T-helper 1 cell treated with Interleukin-12 subunit alpha and Interleukin-12 subunit beta and Interleukin-4 antibody, amounts not matched to agents 30 ng/mL and 1 ng/mL, for 36 hours (primary cell): ENCODE data around the gene UGT1A6. TPM values are rescaled to one million over a fixed set of nuclear protein-coding genes. Genes with fewer than 3 reads are reported as not detected.
"Not testable (repeated sequence)": the region's sequence is repeated elsewhere in the genome, so short reads cannot be mapped to it uniquely, and the experiment has no call there.

Experiments
- intact Hi-C: fragments of 100-400 bp; cut with micrococcal nuclease; formaldehyde crosslinking; loops from one replicate; pipeline ENCODE4 v1.15.1; 2024
- total RNA-seq: library from RNA; stranded (reverse); gene quantifications from 2 replicates; pipeline ENCODE4 v1.2.3, GENCODE V29; 2022

UGT1A6 gene
- total RNA-seq, 1 donor from 2014 or later: not detected

DNA sequence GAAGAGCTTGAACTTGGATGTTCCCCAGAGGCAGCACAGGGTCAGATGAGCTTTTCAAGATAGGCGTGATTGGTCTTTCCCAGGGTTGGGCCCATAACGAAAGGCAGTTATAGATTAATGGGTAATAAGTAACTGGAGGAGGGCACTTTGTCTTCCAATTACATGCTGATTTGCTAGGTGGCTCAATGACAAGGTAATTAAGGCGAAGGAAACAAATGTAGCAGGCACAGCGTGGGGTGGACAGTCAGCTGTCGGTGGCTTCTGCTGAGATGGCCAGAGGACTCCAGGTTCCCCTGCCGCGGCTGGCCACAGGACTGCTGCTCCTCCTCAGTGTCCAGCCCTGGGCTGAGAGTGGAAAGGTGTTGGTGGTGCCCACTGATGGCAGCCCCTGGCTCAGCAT is 25.9 kb downstream of the UGT1A6 start, which contains the start of gene UGT1A4:
Gene UGT1A4, plus strand, starts transcription at position 185 of the 400 bp plus-strand sequence. Its CDS starts 85 bp downstream, at position 270.
- intact Hi-C loops: no loop called here

DNA sequence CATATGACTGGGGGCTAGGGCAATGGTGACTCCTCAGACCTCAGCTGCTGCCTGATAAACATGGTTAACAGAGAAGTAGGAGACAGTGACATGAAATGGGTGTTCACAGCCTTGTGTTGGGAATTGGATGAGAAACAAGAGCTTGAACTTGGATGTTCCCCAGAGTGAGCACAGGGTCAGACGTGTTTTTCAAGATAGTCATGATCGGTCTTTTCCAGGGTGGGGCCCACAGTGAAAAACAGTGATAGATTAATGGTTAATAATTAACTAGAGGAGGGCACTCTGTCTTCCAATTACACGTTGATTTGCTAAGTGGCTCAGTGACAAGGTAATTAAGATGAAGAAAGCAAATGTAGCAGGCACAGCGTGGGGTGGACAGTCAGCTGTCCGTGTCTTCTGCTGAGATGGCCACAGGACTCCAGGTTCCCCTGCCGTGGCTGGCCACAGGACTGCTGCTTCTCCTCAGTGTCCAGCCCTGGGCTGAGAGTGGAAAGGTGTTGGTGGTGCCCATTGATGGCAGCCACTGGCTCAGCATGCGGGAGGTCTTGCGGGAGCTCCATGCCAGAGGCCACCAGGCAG is 36.1 kb downstream of the UGT1A6 start, which contains the start of gene UGT1A3:
Gene UGT1A3, plus strand, starts transcription at position 320 of the 579 bp plus-strand sequence. Its CDS starts 85 bp downstream, at position 405.
- intact Hi-C loops: no loop called here

DNA sequence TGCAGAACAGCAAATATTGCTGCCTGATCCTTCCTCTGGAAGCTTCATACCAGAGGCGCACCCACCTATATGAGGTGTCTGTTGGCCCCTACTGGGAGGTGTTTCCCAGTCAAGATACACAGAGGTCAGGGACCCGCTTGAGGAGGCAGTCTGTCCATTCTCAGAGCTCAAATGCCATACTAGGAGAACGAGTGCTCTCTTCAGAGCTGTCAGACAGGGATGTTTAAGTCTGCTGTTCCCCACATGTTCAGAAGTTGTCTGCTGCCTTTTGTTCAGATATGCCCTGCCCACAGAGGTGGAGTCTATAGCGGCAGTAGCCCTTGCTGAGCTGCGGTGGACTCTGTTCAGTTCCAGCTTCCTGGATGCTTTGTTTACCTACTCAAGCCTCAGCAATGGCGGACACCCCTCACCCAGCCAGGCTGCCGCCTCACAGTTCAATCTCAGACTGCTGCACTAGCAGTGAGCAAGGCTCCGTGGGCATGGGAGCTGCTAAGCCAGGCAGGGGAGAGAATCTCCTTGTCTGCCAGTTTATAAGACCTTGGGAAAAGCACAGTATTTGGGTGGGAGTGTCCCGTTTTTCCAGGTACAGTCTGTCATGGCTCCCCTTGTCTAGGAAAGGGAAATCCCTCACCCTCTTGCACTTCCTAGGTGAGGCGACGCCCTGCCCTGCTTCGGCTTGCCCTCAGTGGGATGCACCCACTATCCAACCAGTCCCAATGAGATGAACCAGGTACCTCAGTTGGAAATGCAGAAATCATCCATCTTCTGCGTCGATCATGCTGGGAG is 44.4 kb downstream of the UGT1A6 start:
- intact Hi-C loops: not testable (repeated sequence)

DNA sequence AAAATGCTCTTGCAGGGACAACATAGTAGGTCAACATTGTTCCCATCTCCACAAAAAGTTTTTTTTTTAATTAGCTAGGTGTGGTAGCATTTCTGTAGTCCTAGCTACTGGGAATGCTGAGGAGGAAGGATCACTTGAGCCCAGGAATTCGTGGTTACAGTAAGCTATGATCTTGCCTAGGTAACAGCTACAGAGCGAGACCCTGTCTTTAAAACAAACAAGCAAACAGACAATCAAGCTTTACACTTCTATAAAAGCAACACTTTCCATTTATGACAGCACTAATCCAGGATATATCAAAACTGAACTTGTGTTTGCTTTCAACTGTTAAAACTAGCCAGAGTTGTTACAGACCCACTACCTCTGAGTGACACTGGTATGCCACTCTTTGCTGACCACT is 48.2 kb downstream of the UGT1A6 start:
- intact Hi-C loops: no loop called here

DNA sequence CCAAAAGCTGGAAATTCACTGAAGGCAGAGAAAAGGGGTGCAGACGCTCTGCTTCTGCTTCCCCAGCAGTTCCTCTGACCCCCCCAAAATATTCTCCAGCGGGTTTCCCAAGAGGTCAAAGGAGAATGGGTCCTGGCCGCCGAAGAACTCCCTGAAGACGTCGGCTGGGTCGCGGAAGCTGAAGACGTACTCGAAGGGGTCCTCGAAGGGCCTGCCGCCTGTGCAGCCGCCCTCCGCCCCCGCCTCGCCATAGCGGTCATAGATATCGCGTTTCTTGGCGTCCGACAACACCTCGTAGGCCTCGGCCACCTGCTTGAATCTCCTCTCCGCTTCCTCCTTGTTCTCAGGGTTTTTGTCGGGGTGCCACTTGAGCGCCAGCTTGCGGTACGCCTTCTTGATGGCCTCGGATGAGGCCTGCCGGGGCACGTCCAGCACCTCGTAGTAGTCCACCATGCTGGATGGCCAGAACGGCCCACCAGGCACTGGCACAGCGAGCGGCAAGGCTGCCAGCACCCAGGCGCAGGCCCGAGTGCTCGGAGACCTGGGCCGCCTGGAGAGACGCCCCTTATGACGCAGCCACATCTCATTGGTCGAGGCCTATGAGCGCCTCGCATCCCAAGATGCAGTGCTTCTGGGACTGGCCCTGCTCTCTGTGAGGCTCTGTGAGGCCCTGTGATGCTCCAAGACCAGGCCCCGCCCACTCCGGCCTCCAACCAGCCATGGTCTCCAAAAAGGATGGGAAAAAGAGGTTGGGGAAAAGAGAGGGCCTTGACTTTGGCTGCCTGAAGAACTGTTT is 51.0 kb downstream of the UGT1A6 start:
- intact Hi-C loops: no loop called here

DNA sequence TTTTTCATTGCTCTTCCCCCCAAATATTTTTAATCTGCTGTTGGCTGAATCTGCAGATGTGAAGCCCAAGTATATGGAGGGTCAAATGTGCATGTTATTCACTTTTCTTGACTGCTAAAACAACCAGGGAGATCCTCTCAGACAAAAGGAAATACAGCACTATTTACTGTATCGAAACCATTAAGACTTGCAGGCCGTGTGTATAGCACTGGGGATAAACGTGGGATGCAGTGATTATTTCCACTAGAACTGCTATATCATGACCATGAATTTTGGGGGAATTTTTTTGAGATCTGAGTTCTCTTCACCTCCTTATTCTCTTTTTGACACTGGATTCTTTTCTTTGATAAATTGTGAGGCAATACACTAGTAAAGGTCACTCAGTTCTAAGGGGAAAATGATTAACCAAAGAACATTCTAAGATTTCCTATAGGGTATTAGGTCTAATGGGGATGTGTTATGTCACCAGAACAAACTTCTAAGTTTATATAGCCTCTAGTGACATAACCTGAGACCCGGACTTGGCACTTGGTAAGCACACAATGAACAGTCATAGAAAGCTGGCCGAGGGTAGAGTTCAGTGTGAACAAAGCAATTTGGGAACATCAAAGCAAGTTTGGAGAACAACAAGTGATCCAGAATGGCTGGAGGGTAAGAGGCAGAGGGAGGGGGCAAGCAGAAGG is 52.5 kb downstream of the UGT1A6 start:
- intact Hi-C loops: no loop called here

DNA sequence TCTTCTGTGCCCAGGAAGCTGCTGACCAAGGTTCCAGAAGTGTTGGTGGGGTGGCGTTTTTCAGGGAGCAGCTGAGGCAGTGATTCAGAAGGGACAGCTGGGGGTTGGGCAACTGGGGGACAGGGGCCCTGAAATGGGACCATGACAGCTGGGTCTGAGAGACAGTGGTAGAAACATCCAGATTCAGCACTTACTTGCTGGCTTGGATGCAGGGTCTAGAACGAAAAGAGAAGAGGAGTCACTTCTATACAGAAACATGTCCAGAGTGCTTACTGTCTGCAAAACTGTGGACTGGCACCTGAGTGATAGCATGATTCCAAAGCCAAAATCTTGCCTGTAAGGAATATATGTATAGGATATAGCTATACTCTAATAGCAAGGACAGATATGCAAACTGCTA is 53.1 kb downstream of the UGT1A6 start:
- intact Hi-C loops: not testable (repeated sequence)

DNA sequence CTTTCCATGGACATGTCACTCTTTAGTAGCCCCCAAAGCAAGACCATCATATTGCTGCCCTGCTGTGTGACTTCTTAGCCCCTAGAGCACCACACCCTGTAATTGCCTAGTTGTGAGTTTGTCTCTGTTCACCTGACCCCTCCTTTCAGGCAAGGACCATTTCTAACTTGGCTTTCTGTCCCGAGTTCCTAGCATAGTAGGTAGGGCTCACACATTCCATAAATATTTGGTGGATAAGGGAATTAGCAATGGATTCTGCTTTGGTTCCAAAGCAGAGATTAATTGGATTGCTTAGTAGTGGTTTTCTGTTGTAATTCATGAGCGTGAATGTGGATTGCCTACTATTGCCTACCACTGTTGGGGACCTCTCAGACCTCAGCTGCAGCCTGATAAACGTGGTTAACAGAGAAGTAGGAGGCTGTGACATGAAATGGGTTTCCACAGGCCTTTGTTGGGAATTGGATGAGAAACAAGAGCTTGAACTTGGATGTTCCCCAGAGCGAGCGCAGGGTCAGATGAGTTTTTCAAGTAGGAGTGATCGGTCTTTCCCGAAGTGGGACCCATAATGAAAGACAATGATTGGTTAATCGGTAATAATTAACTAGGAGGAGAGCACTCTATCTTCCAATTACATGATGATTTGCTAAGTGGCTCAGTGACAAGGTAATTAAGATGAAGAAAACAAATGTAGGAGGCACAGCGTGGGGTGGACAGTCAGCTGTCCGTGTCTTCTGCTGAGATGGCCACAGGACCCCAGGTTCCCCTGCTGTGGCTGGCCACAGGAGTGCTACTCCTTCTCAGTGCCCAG is 54.0 kb downstream of the UGT1A6 start:
- intact Hi-C loops: no loop called here

DNA sequence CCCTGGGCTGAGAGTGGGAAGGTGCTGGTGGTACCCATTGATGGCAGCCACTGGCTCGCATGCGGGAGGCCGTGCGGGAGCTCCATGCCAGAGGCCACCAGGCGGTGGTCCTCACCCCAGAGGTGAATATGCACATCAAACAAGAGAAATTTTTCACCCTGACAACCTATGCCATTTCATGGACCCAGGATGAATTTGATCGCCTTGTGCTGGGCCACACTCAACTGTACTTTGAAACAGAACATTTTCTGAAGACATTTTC is 54.5 kb downstream of the UGT1A6 start:
- intact Hi-C loops: no loop called here

DNA sequence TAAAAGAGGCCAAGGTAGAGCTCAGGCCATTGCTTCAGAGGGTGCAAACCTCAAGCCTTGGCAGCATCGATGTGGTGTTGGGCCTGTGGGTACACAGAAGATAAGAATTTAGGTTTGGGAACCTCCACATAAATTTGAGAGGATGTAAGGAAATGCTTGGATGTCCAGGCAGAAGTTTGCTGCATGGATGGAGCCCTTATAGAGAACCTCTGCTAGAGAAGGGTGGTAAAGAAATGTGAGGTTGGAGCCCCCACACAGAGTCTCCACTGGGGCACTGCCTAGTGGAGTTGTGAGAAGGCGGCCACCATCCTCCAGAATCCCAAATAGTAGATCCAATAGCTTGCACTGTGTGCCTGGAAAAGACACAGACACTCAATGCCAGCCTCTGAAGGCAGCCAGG is 58.0 kb downstream of the UGT1A6 start:
- intact Hi-C loops: not testable (repeated sequence)

DNA sequence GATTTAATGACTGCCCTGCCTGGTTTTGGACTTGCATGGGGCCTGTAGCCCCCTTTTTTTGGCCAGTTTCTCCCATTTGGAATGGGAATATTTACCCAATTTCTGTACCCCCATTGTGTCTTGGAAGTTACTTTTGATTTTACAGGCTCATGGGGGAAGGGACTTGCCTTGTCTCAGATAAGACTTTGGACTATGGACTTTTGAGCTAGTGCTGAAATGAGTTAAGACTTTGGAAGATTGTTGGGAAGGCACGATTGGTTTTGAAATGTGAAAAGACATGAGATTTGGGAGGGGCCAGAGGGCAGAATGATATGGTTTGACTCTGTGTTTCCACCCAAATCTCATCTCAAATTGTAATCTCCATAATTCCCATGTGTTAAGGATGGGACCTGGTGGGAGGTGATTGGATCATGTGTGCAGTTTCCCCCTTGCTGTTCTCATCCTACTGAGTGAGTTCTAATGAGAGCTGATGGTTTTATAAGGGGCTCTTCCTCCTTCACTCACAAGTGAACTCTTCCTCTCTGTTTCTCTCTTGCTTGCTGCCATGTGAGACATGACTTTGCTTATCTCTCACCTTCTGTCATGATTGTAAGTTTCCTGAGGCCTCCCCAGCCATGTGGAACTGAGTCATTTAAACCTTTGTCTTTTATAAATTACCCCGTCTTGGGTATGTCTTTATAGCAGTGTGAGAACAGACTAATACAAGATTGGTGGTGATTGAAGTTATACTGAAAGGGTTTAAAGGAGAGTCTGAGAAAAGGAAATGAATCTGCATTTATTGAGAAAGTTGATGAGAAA is 58.7 kb downstream of the UGT1A6 start:
- intact Hi-C loops: not testable (repeated sequence)

DNA sequence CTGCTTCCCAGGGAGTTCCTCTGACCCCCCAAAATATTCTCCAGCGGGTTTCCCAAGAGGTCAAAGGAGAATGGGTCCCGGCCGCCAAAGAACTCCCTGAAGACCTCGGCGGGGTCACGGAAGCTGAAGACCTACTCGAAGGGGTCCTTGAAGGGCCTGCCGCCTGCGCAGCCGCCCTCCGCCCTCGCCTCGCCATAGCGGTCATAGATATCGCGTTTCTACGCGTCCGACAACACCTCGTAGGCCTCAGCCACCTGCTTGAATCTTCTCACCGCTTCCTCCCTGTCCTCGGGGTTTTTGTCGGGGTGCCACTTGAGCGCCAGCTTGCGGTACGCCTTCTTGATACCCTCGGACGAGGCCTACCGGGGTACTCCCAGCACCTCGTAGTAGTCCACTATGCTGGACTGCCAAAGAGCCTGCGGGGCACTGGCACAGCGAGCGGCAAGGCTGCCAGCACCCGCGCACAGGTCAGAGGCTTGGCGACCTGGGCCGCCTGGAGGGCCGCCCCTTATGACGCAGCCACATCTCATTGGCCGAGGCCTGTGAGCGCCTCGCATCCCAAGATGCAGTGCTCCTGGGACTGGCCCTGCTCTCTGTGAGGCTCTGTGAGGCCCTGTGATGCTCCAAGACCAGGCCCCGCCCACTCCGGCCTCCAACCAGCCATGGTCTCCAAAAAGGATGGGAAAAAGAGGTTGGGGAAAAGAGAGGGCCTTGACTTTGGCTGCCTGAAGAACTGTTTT is 62.4 kb downstream of the UGT1A6 start:
- intact Hi-C loops: no loop called here

DNA sequence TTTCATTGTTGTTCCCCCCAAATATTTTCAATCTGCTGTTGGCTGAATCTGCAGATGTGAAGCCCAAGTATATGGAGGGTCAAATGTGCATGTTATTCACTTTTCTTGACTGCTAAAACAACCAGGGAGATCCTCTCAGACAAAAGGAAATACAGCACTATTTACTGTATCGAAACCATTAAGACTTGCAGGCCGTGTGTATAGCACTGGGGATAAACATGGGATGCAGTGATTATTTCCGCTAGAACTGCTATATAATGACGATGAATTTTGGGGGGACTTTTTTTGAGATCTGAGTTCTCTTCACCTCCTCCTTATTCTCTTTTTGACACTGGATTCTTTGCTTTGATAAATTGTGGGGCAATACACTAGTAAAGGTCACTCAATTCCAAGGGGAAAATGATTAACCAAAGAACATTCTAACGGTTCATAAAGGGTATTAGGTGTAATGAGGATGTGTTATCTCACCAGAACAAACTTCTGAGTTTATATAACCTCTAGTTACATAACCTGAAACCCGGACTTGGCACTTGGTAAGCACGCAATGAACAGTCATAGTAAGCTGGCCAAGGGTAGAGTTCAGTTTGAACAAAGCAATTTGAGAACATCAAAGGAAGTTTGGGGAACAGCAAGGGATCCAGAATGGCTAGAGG is 63.9 kb downstream of the UGT1A6 start:
- intact Hi-C loops: no loop called here

DNA sequence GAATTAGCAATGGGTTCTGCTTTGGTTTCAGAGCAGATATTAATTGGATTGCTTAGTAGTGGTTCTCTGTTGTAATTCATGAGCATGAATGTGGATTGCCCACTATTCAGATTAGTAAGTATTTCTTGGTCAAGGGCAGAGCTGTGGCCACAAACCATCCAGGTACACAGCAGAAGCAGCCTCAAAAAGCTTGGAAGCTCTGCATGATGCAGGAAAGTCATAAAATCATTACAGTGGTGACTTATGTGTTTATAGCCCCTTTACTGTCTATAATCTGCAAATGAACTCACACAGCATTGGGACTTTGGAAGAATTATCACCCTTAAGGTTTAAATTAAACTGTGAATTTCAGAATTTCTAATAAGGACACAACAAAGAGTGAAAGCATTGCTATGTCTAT is 65.5 kb downstream of the UGT1A6 start:
- intact Hi-C loops: no loop called here

DNA sequence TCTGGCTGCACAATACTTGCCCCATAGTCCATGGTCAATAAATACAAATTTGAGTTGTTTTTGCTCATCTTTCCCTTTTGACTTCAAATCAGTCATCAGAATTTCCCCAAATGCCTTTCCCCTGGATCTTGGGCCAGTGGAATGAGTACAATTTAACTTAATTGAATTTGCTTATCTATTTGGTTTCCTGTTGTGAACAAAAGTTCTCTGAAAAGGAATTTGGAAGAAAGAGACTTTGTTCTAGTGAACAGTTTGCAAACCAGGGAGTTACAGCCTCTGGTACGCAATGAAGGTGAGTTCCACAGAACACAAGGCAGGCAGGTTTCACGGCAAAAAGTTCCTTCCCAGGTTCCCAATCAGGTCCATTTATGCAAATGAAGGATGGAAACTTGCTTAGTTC is 66.2 kb downstream of the UGT1A6 start:
- intact Hi-C loops: no loop called here

DNA sequence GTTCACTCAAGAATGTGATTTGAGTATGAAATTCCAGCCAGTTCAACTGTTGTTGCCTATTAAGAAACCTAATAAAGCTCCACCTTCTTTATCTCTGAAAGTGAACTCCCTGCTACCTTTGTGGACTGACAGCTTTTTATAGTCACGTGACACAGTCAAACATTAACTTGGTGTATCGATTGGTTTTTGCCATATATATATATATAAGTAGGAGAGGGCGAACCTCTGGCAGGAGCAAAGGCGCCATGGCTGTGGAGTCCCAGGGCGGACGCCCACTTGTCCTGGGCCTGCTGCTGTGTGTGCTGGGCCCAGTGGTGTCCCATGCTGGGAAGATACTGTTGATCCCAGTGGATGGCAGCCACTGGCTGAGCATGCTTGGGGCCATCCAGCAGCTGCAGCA is 67.4 kb downstream of the UGT1A6 start, which contains the start of gene UGT1A1:
Gene UGT1A1, plus strand, starts transcription at position 228 of the 400 bp plus-strand sequence. Its CDS starts 18 bp downstream, at position 246.
- intact Hi-C loops: no loop called here

DNA sequence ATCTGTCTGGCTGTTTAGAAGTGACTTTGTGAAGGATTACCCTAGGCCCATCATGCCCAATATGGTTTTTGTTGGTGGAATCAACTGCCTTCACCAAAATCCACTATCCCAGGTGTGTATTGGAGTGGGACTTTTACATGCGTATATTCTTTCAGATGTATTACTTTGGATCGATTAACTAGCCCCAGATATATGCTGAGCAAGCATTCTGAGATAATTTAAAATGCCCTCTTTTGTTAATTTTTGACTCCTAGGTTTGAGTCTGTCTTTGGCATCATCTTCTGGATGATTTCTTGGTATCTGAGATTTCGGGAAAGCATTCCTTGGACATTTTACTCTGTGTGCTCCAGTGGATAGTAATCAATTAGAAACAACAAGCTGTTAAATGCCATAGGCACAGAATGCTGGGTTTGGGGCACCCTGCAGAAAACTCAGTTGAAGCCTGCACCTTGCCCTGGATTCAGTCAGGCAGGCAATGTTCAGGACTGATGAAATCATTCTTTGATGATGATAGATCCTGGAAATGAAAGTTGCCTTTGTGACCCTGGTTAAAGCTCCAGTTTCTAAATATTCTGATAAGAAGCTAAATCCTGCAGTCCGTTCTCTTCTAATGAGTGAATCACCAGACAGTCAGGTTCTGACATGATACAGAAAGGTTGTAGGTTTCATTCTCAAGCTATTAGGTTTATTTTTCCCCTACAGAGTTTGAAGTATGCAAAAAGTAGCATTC is 68.5 kb downstream of the UGT1A6 start:
- intact Hi-C loops: no loop called here

DNA sequence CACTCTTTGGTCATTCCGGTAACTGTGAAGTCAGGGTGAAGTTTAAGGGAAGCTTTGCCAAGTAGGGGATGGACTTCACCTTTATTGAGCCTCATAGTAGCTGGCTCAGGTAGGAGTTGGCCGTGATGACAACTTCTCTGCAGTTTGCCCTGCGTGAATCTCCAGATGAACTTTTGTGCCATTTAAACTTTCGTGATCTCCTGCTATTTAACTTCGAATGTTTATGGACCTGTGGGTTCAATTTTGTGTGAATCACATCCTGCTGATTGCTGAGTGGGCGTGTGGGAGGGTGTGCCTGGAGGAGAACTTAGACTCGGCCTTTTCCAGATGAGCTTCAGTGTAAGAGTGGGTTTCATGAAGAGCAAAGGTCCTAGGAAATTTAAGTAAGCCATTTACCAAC is 71.6 kb downstream of the UGT1A6 start:
- intact Hi-C loops: no loop called here
